GM12891 (cell line): ENCODE data around the gene CLIC1.

Experiments
- PAX5 ChIP-seq: IDR thresholded peaks from 2 replicates; pipeline ENCODE4 v1.6.1; 2011; ENCODE audit warnings: low read length, moderate library complexity, mild to moderate bottlenecking; ENCODE audit not compliant: insufficient read depth, severe bottlenecking
- POLR2A ChIP-seq: IDR thresholded peaks from 2 replicates; pipeline ENCODE4 v1.6.1; 2011; ENCODE audit warnings: low read depth, low read length, control low read depth
- POLR2AphosphoS5 ChIP-seq: IDR thresholded peaks from 2 replicates; pipeline ENCODE4 v1.6.1; 2011; ENCODE audit warnings: low read depth, low read length, control low read depth
- TAF1 ChIP-seq: IDR thresholded peaks from 2 replicates; pipeline ENCODE4 v1.6.1; 2011; ENCODE audit warnings: low read depth, low read length, control low read depth

- no peak for TF ChIP-seq POLR2A
- TF ChIP-seq POLR2AphosphoS5: no peak
- TF ChIP-seq TAF1: no peak
- TF ChIP-seq PAX5: no peak
Observed at GRCh38 chr6:31775184-31775583, 38.9 kb upstream of the CLIC1 start.
